ENCODE results near the gene PPP1R14D. TPM values are rescaled to one million over a fixed set of nuclear protein-coding genes. Genes with fewer than 3 reads are reported as not detected.

The PPP1R14D gene
- total and polyA plus RNA-seq, 2 of the 8 experiments (the other 6 are each of a cell fraction or from before 2014, with no cell fraction given): not detected

- TF ChIP-seq TBP (IDR thresholded peaks at IDR 0.05; ENCODE audit: low read depth, low read length) (no peak), SP1 (IDR thresholded peaks at IDR 0.05; ENCODE audit: low read depth, low read length) (peak; percentile 40; the same call in 1 of the 2 replicates), MAX (IDR thresholded peaks at IDR 0.05) (no peak), ATF2 (IDR thresholded peaks at IDR 0.05; ENCODE audit: low read length) (peak; percentile 84; the same call in 1 of the 2 replicates), GABPA (IDR thresholded peaks at IDR 0.05; ENCODE audit: borderline replicate concordance, insufficient read depth, low read length) (no peak), HDAC2 (IDR thresholded peaks at IDR 0.05; ENCODE audit: borderline replicate concordance in 1 of 2, low read depth in 2 of 2, low read length in 2 of 2) (no peak), POLR2A (IDR thresholded peaks at IDR 0.05; ENCODE audit: control extremely low read depth in 1 of 2, low read depth in 2 of 2, low read length in 2 of 2) (no peak), JUND (IDR thresholded peaks at IDR 0.05; ENCODE audit: low read length) (peak; percentile 64; the same call in 1 of the 2 replicates), SIX5 (IDR thresholded peaks at IDR 0.05; ENCODE audit: low read depth, low read length) (no peak), RFX5 (IDR thresholded peaks at IDR 0.05; ENCODE audit: borderline replicate concordance, low read depth, low read length) (no peak), SIRT6 (IDR thresholded peaks at IDR 0.05; ENCODE audit: low read length) (no peak)
These were observed 43.5 kb upstream of the PPP1R14D start (continued) for GRCh38 chr15:40871749-40872617.
